Endothelial cell of umbilical vein (primary cell): ENCODE data around the gene TNFAIP8L1. TPM values are rescaled to one million over a fixed set of nuclear protein-coding genes. Genes with fewer than 3 reads are reported as not detected.

ENCODE experiments used
- BruUV-seq: library from RNA; stranded (reverse); fragments of 400-500 nt; replicated peaks from 2 replicates; lab custom pipeline; 2021; lab: Mats Ljungman, UMichigan
- CTCF ChIA-PET: fragments of 300-600, 350-600 bp; sonication (Branson Sonifier 250); formaldehyde crosslinking; loops from one replicate; lab custom pipeline; 2021; ENCODE audit warnings: antibody characterized with exemption, inconsistent platforms; lab: Charles Lee
- POLR2A ChIA-PET: fragments of 300-600, 350-600 bp; sonication (Branson Sonifier 250); formaldehyde crosslinking; loops from one replicate; lab custom pipeline; 2021; ENCODE audit warnings: antibody characterized with exemption, inconsistent platforms; lab: Charles Lee
- DNase-seq: peaks from one replicate; pipeline ENCODE4 v3.0.0-alpha.2; 2011; ENCODE audit warnings: low read depth, low spot score
- FAIRE-seq: peaks from 2 replicates; lab custom pipeline; 2011; peaks lifted over from hg19 to GRCh38; lab: Jason Lieb, UNC
- H2AFZ ChIP-seq: 2 replicates; pipeline ENCODE4 v1.6.0; 2012; ENCODE audit warnings: low read depth, low read length, control low read depth, inconsistent platforms
- H3K27ac ChIP-seq: 2 replicates; pipeline ENCODE4 v1.5.1; 2011; ENCODE audit warnings: low read depth, mild to moderate bottlenecking, control low read depth, low read length, moderate library complexity; ENCODE audit not compliant: insufficient read depth
- H3K27me3 ChIP-seq, 2 experiments: 2 replicates each; pipeline versions ENCODE4 v1.6.0 to v1.6.1; 2011; ENCODE audit warnings: low read length in 2 of 2, mixed read lengths in 1 of 2; ENCODE audit not compliant: control insufficient read depth in 2 of 2, insufficient read depth in 2 of 2
- H3K36me3 ChIP-seq, 2 experiments: 2 replicates in 1 of 2; 3 replicates in 1 of 2; pipeline ENCODE4 v1.5.1; 2011; ENCODE audit warnings: low read length in 2 of 2, mild to moderate bottlenecking in 1 of 2, moderate library complexity in 1 of 2; ENCODE audit not compliant: control insufficient read depth in 2 of 2, insufficient read depth in 2 of 2; ENCODE audit errors: extremely low read depth in 1 of 2
- H3K4me1 ChIP-seq: 3 replicates; pipeline ENCODE4 v1.5.1; 2011; ENCODE audit warnings: mild to moderate bottlenecking, low read length; ENCODE audit not compliant: control insufficient read depth, insufficient read depth; ENCODE audit errors: extremely low read depth
- H3K4me2 ChIP-seq: 2 replicates; pipeline ENCODE4 v1.6.1; 2011; ENCODE audit warnings: low read length, control low read depth, mixed read lengths; ENCODE audit not compliant: insufficient read depth
- H3K4me3 ChIP-seq, 3 experiments: fragments of 200-600 bp in 1 of 3; sonication (generic), shearing (Covaris generic) in 1 of 3; replicated peaks in 1 of 3; 2 replicates each; pipeline ENCODE4 v1.5.1; 2011 to 2016; ENCODE audit warnings: control low read depth in 3 of 3, low read length in 3 of 3, mild to moderate bottlenecking in 2 of 3, inconsistent platforms in 1 of 3, low read depth in 1 of 3, moderate library complexity in 1 of 3; ENCODE audit not compliant: insufficient read depth in 1 of 3
- H3K79me2 ChIP-seq: 2 replicates; pipeline ENCODE4 v1.6.0; 2012; ENCODE audit warnings: low read length, inconsistent platforms; ENCODE audit not compliant: control insufficient read depth, insufficient read depth
- H3K9ac ChIP-seq: replicated peaks from 2 replicates; pipeline ENCODE3; 2011; ENCODE audit warnings: low read length, control low read depth; ENCODE audit not compliant: insufficient read depth; ENCODE audit errors: extremely low read depth
- H3K9me1 ChIP-seq: replicated peaks from 3 replicates; pipeline ENCODE4 v1.6.0; 2011; ENCODE audit warnings: mild to moderate bottlenecking, low read length; ENCODE audit not compliant: control insufficient read depth, insufficient read depth; ENCODE audit errors: extremely low read depth
- H3K9me3 ChIP-seq: replicated peaks from 2 replicates; pipeline ENCODE4 v1.5.1; 2012; ENCODE audit warnings: low read length, inconsistent platforms; ENCODE audit not compliant: control insufficient read depth, insufficient read depth
- H4K20me1 ChIP-seq: replicated peaks from 2 replicates; pipeline ENCODE3; 2011; ENCODE audit warnings: mild to moderate bottlenecking, low read length; ENCODE audit not compliant: control insufficient read depth, insufficient read depth; ENCODE audit errors: extremely low read depth
- CTCF ChIP-seq, 2 donors: IDR thresholded peaks; 1 replicate in 1 of 2; 2 replicates in 1 of 2; pipeline ENCODE4 v1.5.1; 2011; ENCODE audit warnings: low read length in 2 of 2, mild to moderate bottlenecking in 2 of 2, moderate library complexity in 2 of 2, control low read depth in 1 of 2, inconsistent platforms in 1 of 2, low read depth in 1 of 2; ENCODE audit not compliant: insufficient read depth in 1 of 2; ENCODE audit errors: extremely low read depth in 1 of 2
- FOS ChIP-seq: IDR thresholded peaks from 2 replicates; pipeline ENCODE4 v1.6.1; 2011; ENCODE audit warnings: mild to moderate bottlenecking, low read length, moderate library complexity, borderline replicate concordance; ENCODE audit not compliant: insufficient read depth
- JUN ChIP-seq: IDR thresholded peaks from 2 replicates; pipeline ENCODE4 v1.6.1; 2011; ENCODE audit warnings: borderline replicate concordance, low read depth; ENCODE audit not compliant: insufficient read length, insufficient read depth
- MYC ChIP-seq: IDR thresholded peaks from one replicate; pipeline ENCODE4 v1.6.1; 2011; ENCODE audit warnings: mild to moderate bottlenecking, low read depth, low read length
- POLR2A ChIP-seq: IDR thresholded peaks from 2 replicates; pipeline ENCODE4 v1.6.1; 2012; ENCODE audit warnings: low read depth, mild to moderate bottlenecking, control low read depth, low read length
- POLR2AphosphoS5 ChIP-seq: IDR thresholded peaks from 2 replicates; pipeline ENCODE4 v1.6.1; 2012; ENCODE audit warnings: low read depth, mild to moderate bottlenecking, control low read depth, low read length, moderate library complexity; ENCODE audit not compliant: insufficient read depth
- dilution Hi-C: fragments of 300-500 bp; cut with MboI; formaldehyde crosslinking; loops from one replicate; pipeline ENCODE4 v1.15.0; 2019; ENCODE audit warnings: low sequenced_read_pairs; ENCODE audit not compliant: extremely low pct_ligation_motif_present
- intact Hi-C: fragments of 100-400 bp; cut with micrococcal nuclease; formaldehyde crosslinking; loops from one replicate; pipeline ENCODE4 v1.10.0; 2022
- polyA plus RNA-seq, 4 experiments: library from polyadenylated mRNA; depleted of rRNA in 3 of 4; stranded (reverse) in 3 of 4; unstranded in 1 of 4; fragments of >200 nt; gene quantifications; 2 replicates each; pipeline versions ENCODE4 v1.2.1 to v1.2.3, GENCODE V29; 2011 to 2012; ENCODE audit warnings: missing spikeins in 1 of 4
- total RNA-seq: library from RNA; stranded (reverse); gene quantifications from 2 replicates; pipeline ENCODE4 v1.2.3, GENCODE V29; 2021
- TF ChIP-seq, protein P1 (sequence below): IDR thresholded peaks from 2 replicates; pipeline ENCODE4 v1.6.1; 2011; ENCODE audit not compliant: insufficient read depth, insufficient read length

The TNFAIP8L1 gene
- total and polyA plus RNA-seq, 2 donors (not counting 3 experiments of a cell fraction or from before 2014, with no cell fraction given): 40.0 to 56.1 TPM

DNA sequence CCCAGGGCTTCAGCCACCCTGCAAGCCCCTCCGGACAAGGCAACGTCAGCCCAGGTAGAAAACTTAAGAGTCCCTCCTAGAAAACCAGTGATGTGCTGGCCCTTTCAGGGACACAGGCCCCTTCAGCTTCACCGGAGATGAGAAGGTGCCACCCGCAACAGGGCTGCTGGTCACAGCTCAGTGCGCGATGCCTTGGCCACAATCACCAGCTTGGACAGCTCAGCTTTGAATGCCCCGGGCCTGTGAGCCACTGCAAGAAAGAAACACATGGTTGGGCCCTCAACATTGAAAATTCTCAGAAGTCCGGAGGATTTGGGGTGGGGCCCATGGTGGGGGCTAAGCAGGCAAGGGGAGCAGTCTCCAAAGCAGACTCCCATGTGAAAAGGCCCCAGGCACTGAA is 18.5 kb downstream of the TNFAIP8L1 start:
- H4K20me1 ChIP-seq: no peaks in the 10 kb centered on the region
- no peaks in the 10 kb centered on the region for H3K9me3 ChIP-seq
- TSS peak; percentile 65 for BruUV-seq
- H3K4me2 ChIP-seq: no peak overlapping the region
- no peak overlapping the region for H3K9ac ChIP-seq
- ChIA-PET CTCF (no interaction called here), POLR2A (interaction anchor here (1.2 kb wide), 1 partner anchor 123 kb away, joined by 3 read pairs; the partner anchor contains the start of gene PLIN5)
- H3K79me2 ChIP-seq: peaks cover 6% of the 10 kb centered on the region
- DNase-seq: no peak
- no peaks in the 10 kb centered on the region for H3K4me1 ChIP-seq
- H3K4me3 ChIP-seq: no peak overlapping the region
- no peak for FAIRE-seq
- intact Hi-C loops (no loop called here), dilution Hi-C loops (no loop called here)
- peaks cover 7 to 41% of the 10 kb centered on the region in 2 experiments for H3K36me3 ChIP-seq
- no peak overlapping the region for H2AFZ ChIP-seq
- TF ChIP-seq, protein P1, sequence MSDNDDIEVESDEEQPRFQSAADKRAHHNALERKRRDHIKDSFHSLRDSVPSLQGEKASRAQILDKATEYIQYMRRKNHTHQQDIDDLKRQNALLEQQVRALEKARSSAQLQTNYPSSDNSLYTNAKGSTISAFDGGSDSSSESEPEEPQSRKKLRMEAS: no peak
- no peak for TF ChIP-seq JUN
- H3K9me1 ChIP-seq: no peaks in the 10 kb centered on the region
- H3K27me3 ChIP-seq: no peaks in the 10 kb centered on the region
- H3K27ac ChIP-seq: no peak overlapping the region

- no TSS peak for BruUV-seq
- FAIRE-seq (no peak), DNase-seq (peak; percentile 29)
- no peaks in the 10 kb centered on the region for H3K9me3 ChIP-seq
- no peaks in the 10 kb centered on the region for H3K4me1 ChIP-seq
- no peaks in the 10 kb centered on the region for H3K9me1 ChIP-seq
- ChIA-PET POLR2A (no interaction called here), CTCF (interaction anchor here (1.0 to 1.4 kb wide), 2 partner anchors 11 to 93 kb away, joined by 3 read pairs; no protein-coding TSS in a partner anchor)
- H3K4me2 ChIP-seq: no peak overlapping the region
- H3K27me3 ChIP-seq: no peaks in the 10 kb centered on the region
- H2AFZ ChIP-seq: no peak overlapping the region
- intact Hi-C loops (no loop called here), dilution Hi-C loops (no loop called here)
- peaks cover 7 to 47% of the 10 kb centered on the region in 2 experiments for H3K36me3 ChIP-seq
- H4K20me1 ChIP-seq: no peaks in the 10 kb centered on the region
- H3K9ac ChIP-seq: no peak overlapping the region
- H3K79me2 ChIP-seq: peaks cover 18% of the 10 kb centered on the region
- no peak overlapping the region for H3K27ac ChIP-seq
- H3K4me3 ChIP-seq: no peak overlapping the region
- no peak for TF ChIP-seq POLR2A
- TF ChIP-seq POLR2AphosphoS5: no peak
- TF ChIP-seq FOS: no peak
- peak; percentile 11 to 47 for TF ChIP-seq CTCF (IDR thresholded peaks at IDR 0.05; ENCODE audit: extremely low read depth in 1 of 2, insufficient read depth in 1 of 2, low read depth in 1 of 2, low read length in 2 of 2)
- no peak for TF ChIP-seq MYC
Measured at GRCh38 chr19:4660181-4660791, 21.0 kb downstream of the TNFAIP8L1 start.
